GM12872 (cell line): ENCODE results near the gene TNFSF4.

ENCODE experiments used
- TF ChIP-seq, protein P1 (sequence below): IDR thresholded peaks from 3 replicates; pipeline ENCODE4 v1.5.1; 2011; ENCODE audit warnings: low read depth, mild to moderate bottlenecking, low read length, moderate library complexity; ENCODE audit not compliant: insufficient read depth

Gene TNFSF4

DNA sequence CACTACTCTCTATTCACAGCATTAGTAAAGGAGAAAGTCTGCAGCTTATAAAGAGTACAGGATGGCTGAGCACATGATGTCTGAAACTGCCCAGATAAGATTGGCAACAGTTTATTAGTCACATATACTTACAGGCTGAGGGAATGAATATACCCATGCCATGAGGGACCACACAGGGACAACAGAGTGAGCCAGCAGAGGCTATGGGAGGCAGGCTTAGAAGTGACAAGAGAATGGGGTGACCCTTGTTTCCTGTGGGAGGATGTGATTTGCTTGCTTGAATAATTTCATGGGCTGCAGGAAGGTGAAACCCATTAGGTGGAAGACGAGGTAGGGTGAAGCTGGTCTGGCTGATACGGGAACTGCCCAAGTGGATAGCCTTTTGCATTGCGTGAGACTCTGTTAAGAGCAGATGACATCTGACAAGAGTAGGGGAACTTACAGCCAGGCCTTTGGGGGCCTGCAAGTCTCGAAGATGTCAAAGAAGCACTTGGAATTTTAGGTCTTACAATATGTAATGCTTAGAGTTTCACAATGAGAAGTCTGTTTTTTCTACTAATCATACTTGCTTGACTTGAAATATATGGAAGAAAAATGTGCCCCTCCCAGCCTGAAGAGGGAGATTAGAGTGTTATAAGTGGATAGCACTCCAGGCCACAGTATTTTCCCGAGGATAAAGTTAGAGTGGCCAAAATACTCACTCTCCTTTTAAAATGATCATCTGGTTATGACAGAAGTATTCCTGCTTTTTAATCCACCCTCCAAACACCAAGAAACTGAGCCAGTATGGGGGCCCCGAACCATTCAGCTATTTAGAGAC, 34.6 kb upstream of the TNFSF4 start:
- TF ChIP-seq, protein P1, sequence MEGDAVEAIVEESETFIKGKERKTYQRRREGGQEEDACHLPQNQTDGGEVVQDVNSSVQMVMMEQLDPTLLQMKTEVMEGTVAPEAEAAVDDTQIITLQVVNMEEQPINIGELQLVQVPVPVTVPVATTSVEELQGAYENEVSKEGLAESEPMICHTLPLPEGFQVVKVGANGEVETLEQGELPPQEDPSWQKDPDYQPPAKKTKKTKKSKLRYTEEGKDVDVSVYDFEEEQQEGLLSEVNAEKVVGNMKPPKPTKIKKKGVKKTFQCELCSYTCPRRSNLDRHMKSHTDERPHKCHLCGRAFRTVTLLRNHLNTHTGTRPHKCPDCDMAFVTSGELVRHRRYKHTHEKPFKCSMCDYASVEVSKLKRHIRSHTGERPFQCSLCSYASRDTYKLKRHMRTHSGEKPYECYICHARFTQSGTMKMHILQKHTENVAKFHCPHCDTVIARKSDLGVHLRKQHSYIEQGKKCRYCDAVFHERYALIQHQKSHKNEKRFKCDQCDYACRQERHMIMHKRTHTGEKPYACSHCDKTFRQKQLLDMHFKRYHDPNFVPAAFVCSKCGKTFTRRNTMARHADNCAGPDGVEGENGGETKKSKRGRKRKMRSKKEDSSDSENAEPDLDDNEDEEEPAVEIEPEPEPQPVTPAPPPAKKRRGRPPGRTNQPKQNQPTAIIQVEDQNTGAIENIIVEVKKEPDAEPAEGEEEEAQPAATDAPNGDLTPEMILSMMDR = no peak

DNA sequence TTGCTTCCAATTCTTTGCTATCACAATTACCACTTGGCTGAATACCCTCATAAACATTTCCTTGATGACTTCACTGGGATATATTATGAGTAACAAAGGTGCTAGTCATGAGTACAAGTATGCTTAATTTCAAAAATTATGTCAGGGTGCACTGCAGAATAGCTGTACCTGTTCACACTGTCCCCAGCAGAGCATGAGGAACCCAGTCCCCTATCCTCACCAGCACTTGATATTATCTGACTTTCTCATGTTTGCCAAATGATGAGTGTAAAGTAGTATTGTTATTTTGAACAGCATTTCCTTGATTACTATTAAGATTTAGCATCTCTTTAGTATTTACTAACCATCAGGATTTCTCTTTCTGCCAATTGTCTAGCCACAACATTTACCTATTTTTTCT, 33.5 kb upstream of the TNFSF4 start:
- TF ChIP-seq, protein P1 = no peak

DNA sequence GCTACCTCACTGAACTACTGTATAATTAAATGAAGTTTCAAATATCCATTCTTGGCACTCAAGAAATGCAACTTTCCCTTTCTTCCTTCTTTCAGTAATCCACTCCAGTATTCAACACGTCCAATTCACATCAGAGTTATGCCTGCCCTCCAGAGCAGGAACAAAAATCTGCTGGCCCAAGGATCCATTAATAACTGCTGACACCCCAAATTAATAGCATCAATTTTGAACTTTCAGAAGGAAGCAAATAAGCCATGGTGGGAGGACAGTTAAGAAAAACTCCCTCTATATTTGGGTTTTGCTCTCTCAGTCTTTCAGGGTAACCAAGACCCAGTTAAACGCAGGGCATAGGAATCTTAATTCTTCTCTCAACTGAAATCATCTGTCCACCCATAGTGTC, 31.9 kb upstream of the TNFSF4 start:
- TF ChIP-seq, protein P1 = no peak

DNA sequence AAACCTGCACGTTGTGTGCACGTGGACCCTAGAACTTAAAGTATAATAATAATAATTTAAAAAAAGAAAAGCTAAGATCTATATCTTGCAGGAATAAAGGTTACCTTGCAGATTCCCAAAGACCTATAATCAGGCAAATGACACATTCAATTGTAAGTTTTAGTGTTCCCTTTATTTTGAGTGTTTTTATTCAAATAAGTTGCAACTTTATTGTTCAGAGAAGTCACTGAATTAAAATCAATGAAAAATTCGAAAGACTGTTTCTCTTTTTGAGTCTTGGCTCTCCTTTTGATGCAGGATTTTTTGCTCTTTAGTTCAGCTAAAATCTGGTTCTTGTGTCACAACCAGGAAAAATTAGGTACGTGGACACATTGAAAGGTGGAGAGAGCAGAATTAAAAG, 27.8 kb upstream of the TNFSF4 start:
- TF ChIP-seq, protein P1 = no peak

- TF ChIP-seq, protein P1 = no peak
Observed at GRCh38 chr1:173224949-173225348, 17.8 kb upstream of the TNFSF4 start.

GRCh38 chr1:173224280-173224892, 17.3 kb upstream of the TNFSF4 start:
- TF ChIP-seq, protein P1 = no peak

- TF ChIP-seq, protein P1 = no peak
Observed at GRCh38 chr1:173223031-173223380, 15.9 kb upstream of the TNFSF4 start.
